ENCODE data around the gene CORO1A. TPM values are rescaled to one million over a fixed set of nuclear protein-coding genes. Genes with fewer than 3 reads are reported as not detected.

Gene CORO1A
- total RNA-seq, 4 donors from 2014 or later, result 16.7 to 44.4 (median 27.0) TPM

DNA sequence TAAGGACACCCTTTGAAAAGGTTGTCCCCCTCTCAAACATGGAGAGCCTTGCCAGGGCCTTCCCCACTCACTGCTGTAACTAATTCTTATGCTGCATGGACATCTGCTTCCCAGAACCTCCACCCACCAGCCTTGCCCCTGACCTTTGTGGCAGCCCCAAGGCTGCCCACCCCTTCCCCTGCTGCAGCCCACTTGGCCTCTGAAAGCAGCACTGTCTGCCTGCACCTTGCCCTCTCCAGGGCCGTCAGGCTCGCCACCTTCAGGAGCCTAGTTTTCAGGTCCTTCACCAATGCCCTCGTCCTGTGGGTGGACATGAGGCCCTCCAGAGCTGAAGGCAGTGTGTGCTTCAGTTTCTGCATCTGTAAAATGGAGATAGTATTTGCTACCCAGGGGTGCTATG lies 2.7 kb upstream of the CORO1A start:
- 69 to 90% methylated on average over 3 of the region's 3 CpGs for WGBS, 2 donors
- DNase-seq (ENCODE audit: low spot score in 2 of 2), result no peak
- TF ChIP-seq POLR2A (IDR thresholded peaks at IDR 0.05), result no peak
- TF ChIP-seq, protein P1, sequence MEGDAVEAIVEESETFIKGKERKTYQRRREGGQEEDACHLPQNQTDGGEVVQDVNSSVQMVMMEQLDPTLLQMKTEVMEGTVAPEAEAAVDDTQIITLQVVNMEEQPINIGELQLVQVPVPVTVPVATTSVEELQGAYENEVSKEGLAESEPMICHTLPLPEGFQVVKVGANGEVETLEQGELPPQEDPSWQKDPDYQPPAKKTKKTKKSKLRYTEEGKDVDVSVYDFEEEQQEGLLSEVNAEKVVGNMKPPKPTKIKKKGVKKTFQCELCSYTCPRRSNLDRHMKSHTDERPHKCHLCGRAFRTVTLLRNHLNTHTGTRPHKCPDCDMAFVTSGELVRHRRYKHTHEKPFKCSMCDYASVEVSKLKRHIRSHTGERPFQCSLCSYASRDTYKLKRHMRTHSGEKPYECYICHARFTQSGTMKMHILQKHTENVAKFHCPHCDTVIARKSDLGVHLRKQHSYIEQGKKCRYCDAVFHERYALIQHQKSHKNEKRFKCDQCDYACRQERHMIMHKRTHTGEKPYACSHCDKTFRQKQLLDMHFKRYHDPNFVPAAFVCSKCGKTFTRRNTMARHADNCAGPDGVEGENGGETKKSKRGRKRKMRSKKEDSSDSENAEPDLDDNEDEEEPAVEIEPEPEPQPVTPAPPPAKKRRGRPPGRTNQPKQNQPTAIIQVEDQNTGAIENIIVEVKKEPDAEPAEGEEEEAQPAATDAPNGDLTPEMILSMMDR (IDR thresholded peaks at IDR 0.05), result no peak
- no peak overlapping the region for H3K4me3 ChIP-seq (ENCODE audit: low read depth, poor library complexity, severe bottlenecking)
- intact Hi-C loops (cut with DNase I; ENCODE audit: low total_unique reads), result no loop called here

DNA sequence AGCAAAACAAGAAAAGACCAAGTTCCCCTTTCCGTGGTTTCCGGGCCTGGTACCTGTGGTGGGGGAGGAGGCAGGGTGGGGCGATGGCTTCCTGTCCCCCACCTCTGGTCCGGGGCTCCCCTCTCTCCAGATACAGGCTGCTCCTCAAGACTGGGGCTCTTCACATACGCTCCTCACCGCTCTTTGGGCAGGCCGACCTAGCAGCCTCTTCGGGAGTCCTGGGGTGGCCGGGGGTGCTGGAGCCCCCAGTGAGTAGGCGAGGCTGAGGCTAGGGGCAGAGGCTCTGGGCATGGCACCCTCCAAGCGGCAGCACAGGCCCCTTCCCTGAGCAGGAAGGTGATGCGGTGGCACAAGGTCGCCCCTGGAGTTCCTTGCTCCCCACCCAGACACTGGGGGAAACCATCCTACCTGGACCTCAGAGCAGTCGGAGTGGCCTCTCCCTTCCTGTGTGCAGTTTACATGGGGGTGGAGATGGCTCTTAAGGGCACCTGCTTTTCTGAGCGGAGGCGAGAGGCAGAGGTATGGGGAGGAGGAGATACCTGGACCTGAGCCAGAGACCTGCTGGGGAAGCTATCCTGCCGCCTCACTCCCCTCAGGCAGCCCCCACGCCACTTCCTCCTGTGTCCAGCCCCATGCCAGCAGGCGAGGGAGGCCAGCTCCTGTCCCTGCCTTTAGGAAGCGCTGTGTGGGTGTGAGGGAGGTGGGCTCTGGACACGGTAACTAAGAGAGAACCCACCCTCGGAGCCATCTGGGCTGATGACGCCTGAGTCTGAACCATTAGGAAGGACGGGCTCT lies 891 bp downstream of the CORO1A start:
- 29 to 44% methylated on average over 18 to 20 of the region's 24 CpGs for WGBS, 2 donors
- intact Hi-C loops (cut with DNase I; ENCODE audit: low total_unique reads), result no loop called here
- DNase-seq (ENCODE audit: low spot score in 2 of 2), result peak in 1 of 2 donors; percentile 87
- no peak overlapping the region for H3K4me3 ChIP-seq (ENCODE audit: low read depth, poor library complexity, severe bottlenecking)
- TF ChIP-seq POLR2A (IDR thresholded peaks at IDR 0.05), result no peak
- TF ChIP-seq, protein P1 (IDR thresholded peaks at IDR 0.05), result no peak

DNA sequence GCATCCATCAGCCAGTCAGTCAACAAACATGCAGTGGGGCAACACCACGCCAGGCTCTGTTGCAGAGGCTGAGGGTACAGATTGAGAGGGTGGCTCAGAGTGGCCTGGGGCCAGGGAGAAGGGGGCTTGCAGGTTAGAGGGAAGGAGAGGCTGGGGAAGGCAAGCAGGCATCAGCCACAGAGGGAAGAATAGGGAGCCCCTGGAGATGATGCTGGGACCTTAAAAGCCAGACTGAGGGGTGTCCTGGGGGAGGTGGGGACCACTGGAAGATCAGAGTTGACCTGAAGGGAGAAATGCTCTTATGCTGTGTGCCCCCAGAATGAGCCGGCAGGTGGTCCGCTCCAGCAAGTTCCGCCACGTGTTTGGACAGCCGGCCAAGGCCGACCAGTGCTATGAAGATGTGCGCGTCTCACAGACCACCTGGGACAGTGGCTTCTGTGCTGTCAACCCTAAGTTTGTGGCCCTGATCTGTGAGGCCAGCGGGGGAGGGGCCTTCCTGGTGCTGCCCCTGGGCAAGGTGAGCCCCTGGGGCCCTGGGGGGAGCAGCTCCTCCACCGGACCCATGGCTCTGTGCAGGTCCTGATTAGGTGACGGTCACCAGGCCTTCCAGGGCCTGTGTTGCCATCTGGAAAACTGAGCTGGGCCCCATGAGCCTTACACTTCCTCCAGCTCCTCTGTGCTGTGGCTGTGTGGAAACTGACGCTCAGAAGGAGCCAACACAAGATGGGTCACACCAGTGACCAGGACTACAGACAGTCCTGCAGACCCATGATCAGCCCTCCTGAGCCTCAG lies 1.7 kb downstream of the CORO1A start:
- TF ChIP-seq, protein P1 (IDR thresholded peaks at IDR 0.05), result no peak
- no peak for DNase-seq (ENCODE audit: low spot score in 2 of 2)
- H3K4me3 ChIP-seq (ENCODE audit: low read depth, poor library complexity, severe bottlenecking), result no peak overlapping the region
- intact Hi-C loops (cut with DNase I; ENCODE audit: low total_unique reads), result no loop called here
- 82 to 85% methylated on average over 10 to 13 of the region's 13 CpGs for WGBS, 2 donors

DNA sequence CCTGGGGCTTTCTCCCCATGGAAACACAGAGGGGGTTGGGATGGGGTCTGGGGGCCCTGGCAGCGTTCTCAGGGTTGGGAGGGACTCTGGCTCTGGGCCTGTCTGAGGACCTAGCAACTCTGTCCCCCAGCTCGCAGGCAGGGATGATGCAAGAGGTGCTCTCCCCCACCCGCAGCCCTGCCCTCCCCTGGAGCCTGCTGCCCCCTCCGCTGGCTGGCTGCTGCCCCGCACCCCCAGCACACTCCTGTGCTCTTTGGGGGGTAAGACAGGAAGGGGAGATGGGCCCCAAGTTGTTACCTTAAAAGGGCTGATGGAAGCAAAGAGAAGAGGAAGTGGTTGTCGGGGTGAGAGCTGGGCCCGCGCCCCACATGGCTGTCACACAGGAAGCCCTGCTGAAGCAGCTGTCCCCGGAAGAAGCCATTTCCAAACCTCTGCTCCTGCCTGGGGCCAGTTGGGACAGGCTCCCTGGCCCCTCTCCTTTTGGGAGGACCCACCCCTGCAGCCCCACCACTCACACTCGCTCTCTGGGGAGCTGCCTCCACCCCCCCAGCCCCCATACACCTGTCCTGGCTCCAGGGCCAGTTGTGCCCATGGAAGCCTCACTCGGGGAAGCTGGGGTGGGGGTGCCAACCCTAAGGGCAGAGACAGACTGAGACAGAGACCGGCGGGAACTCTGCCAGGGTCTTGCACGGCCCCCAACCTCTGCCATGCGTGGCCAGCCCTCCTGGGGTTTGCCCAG lies 2.5 kb downstream of the CORO1A start:
- intact Hi-C loops (cut with DNase I; ENCODE audit: low total_unique reads), result no loop called here
- WGBS, 2 donors, result 77 to 79% methylated on average over 15 of the region's 15 CpGs
- H3K4me3 ChIP-seq (ENCODE audit: low read depth, poor library complexity, severe bottlenecking), result no peak overlapping the region
- no peak for TF ChIP-seq POLR2A (IDR thresholded peaks at IDR 0.05)
- peak in 1 of 2 donors; percentile 91 for DNase-seq (ENCODE audit: low spot score in 2 of 2)

DNA sequence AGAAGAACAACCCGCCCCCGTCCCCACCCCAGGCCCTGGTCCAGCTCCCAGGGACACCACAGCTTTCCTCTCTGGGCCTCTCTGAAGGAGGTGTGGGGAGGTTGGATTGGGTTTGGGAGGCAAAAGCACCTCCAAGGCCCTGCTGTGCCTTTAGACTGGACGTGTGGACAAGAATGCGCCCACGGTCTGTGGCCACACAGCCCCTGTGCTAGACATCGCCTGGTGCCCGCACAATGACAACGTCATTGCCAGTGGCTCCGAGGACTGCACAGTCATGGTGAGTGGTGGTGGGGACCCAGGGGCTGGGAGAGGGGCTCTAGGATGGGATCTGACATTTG lies 3.0 kb downstream of the CORO1A start:
- no peak for DNase-seq (ENCODE audit: low spot score in 2 of 2)
- 64 to 86% methylated on average over 7 to 9 of the region's 9 CpGs for WGBS, 2 donors
- intact Hi-C loops (cut with DNase I; ENCODE audit: low total_unique reads), result no loop called here
- no peak for TF ChIP-seq POLR2A (IDR thresholded peaks at IDR 0.05)
- H3K4me3 ChIP-seq (ENCODE audit: low read depth, poor library complexity, severe bottlenecking), result no peak overlapping the region

DNA sequence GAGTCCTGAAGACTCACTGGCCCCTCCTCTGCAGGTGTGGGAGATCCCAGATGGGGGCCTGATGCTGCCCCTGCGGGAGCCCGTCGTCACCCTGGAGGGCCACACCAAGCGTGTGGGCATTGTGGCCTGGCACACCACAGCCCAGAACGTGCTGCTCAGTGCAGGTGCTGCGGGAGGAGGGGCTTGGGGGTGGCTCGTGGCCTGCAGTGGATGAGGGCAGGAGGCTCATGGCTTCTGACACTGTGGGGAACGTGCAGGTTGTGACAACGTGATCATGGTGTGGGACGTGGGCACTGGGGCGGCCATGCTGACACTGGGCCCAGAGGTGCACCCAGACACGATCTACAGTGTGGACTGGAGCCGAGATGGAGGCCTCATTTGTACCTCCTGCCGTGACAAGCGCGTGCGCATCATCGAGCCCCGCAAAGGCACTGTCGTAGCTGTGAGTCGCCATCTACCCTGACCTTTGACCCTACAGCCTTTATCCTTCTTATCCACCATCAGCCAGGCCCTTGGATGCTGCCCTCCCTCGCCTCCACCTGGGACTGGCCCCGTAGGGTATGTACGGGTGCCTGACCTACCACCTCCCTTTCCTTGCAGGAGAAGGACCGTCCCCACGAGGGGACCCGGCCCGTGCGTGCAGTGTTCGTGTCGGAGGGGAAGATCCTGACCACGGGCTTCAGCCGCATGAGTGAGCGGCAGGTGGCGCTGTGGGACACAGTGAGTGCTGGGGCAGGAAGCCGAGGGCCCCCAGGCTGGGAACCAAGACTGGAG lies 3.6 kb downstream of the CORO1A start:
- H3K4me3 ChIP-seq (ENCODE audit: low read depth, poor library complexity, severe bottlenecking), result no peak overlapping the region
- intact Hi-C loops (cut with DNase I; ENCODE audit: low total_unique reads), result no loop called here
- TF ChIP-seq, protein P1 (IDR thresholded peaks at IDR 0.05), result peak in 1 of 3 donors; percentile 52
- no peak for TF ChIP-seq POLR2A (IDR thresholded peaks at IDR 0.05)
- WGBS, 2 donors, result 56 to 60% methylated on average over 30 to 36 of the region's 36 CpGs
- peak; percentile 68 to 94 for DNase-seq (ENCODE audit: low spot score in 2 of 2)

All from lower leg skin (tissue), 4 donors.